IPS-NIHi11 (cell line): Measurements from ENCODE around the gene ICAM5.
"Not testable (repeated sequence)": the region's sequence is repeated elsewhere in the genome, so short reads cannot be mapped to it uniquely, and the experiment has no call there.

Source experiments
- DNase-seq: peaks from one replicate; pipeline ENCODE4 v3.0.0; 2012; ENCODE audit warnings: mixed read lengths, low spot score

ICAM5 gene

GRCh38 chr19:10320602-10321416 is 31.1 kb downstream of the ICAM5 start:
- no peak for DNase-seq

GRCh38 chr19:10321417-10321797 is 31.7 kb downstream of the ICAM5 start:
- no peak for DNase-seq

DNA sequence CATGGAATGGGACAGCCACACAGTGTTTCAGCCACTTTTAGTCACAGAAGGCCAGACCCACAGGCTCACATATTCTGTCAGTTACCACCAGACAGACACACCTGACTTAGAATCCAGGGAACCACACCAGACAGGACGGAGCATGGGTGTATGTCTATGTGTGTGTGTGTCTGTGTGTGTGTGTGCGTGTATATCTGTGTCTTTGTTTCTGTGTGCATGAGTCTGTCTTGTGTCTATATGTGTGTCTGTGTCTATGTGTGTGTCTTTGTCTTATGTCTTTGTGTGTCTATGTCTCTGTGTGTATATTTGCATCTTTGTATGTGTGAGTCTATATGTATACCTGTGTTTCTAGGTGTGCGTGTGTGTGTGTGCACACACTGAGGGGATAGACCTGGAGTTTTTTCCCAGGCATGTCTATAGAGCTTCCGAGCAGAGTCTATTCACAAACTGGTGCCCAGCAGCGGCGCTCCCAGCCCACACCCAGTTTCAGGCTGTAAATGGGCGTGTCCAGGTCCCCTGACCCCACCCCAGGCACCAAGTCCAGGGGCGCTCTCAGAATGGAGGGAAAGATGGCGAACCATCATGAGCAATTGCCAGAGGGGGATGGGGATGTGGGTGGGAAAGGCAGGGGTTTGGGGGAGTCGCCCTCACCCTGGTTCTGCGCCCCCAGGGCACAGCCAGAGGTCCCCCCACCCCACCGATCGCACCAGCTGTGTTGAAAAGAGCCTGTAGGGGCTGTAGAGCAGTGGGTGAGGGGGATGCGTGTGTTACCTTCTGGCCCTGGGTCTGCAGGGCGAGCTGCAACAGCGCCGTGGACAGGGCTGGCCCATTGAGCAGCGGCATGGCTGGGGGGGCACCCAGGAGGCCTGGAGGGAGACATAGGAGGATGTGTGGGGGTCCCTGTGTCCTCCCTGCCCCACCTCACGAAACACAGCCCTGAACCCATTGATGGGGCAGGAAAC is 32.4 kb downstream of the ICAM5 start:
- DNase-seq: no peak

GRCh38 chr19:10325732-10326131 is 36.0 kb downstream of the ICAM5 start:
- no peak for DNase-seq

DNA sequence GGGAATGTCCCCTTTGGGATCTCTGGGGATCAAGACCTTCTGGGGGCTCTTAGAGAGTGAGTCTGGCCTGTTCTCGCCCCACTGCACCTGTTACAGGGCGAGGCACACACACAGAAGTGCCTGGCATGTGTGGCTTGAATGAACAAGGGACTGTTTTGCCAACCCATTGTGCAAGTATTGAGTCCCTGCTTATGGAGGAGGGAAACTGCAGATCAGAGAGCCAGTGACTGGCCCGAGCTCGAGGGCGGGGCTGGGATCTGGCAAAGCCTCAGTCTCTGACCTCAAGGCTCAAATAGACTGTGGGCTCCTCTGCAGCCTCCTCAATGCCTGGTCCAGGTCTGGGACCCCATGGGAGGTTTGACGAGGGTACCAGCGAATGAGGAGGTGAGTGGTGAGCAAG is 38.0 kb downstream of the ICAM5 start:
- no peak for DNase-seq

GRCh38 chr19:10328558-10329429 is 39.0 kb downstream of the ICAM5 start:
- no peak for DNase-seq

DNA sequence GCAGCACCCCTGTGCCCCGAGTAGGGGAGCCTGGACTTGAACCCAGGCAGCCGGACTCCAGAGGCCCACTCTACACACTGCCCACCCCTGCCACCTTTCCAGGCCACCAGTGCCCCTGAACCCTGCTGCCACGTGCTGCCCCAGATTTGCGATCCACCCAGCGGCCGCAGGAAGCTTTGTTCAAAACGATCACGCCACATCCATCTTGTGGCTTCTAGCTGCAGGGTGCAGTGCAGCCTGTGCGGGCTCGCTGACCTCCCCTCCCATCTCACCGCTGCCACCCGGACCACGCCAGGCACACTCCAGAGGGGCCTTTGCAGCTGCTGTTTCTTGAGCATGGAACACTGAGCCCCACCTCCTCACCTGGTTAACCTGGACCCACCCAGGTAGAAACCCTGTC is 39.8 kb downstream of the ICAM5 start:
- DNase-seq: no peak

DNA sequence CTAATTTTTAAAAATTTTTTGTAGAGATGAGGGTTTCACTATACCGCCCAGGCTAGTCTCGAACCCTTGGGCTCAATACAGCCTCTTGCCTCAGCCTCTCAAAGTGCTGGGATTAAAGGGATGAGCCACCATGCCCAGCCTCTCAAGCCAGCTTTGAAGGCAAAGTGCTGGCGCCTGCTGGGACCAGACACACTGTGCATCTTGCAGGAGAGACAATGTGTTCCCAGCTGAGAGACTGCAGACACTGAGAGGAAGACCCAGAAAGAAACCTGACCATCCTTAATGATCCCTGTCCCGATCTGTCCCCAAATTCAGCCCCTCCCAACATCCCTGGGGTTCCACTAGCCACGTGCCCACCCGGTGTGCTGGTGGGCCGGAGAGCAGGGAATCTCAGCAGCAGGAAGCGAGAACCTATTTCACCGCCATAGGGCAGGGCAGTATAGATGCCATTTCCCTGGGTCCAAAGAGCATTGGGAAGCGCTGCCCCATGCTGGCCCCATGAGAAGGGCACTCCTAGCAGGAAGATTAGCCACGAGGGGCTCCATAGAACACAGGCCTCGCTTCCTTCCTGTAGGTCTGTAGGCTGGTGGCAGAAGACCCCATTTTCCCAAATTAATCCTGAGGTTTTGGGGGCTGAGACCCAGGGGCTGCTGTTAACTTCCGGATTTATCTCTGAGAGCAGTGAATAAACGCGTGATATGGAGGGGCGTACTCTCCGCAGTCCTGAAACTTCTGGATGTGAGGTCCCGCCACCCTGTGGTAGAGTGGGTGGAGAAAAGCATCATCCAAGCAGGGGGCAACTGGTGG is 42.6 kb downstream of the ICAM5 start:
- DNase-seq: no peak

- peak; percentile 99 for DNase-seq
These were observed 43.4 kb downstream of the ICAM5 start, which contains the start of gene RAVER1 for GRCh38 chr19:10332965-10333757. Gene RAVER1 (minus strand): TSS chr19:10333529. CDS start chr19:10333507, 22 bp downstream.

DNA sequence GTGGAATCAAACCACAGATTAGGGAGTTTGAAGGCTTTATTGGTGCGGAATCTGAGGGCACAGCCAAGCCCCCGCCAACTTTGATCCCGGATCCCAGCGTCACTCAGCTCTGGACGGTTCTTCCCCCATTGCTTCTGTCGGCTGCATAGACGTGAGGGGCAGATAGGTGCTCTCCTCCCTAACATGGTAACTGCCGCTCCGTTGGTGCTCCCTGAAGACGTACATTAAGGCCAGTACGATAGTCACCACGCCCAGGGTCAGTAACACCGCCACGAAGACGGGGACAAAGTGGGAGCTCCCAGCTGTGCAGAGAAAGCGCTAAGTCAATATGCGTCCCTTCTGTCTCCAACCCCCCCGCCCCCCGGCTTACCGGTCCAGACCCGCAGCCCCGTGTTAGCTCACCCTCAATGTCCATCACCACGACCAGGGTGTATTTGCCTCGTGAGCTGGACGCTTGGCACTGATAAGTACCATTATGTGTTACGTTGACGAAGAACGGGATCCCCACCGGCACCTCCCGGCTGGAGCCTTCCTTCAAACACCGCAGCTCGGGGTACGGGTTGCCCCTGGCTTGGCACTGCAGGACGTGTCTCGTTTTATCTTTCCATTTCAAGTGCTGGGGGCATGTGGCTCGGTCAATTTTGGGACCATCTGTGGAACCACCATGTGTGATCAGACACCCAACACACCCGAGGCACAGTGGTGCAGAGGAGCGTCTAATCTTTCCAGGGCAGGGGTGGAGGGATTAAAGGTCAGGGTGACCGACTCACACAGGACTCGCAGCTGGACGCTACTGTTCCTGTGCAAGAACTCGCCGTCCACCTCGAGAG is 44.2 kb downstream of the ICAM5 start:
- DNase-seq: no peak

GRCh38 chr19:10334588-10335351 is 45.0 kb downstream of the ICAM5 start:
- DNase-seq: peak; percentile 88

DNA sequence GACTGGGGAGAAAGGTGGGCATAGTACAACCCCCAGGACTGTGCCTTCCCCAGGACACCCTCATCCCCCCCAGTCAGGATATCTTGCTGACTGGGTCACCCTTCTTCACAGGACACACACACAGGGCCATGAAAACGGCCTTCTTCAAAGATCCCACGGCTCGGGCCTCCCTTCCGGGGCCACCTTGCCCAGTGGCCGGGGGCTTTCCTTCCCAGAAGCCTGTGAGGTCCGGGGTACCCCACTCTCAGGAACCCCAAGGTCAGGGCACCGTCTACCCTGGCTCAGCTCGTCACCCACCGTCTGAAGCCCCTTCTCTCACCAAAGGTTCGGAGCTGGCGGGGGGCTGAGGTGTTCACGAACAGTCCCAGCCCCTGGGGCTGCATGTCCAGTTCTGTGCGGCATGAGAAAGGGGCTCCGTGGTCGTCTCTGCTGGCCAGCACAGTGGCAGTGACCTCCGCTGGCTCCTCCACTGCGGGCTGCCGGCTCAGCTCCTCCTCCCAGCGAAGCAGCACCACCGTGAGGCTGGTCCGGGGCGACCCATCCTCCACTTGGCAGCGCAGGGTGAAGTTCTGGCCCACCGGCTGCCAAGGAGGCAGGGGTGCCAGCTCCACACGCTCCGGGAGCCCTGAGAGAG is 45.7 kb downstream of the ICAM5 start:
- DNase-seq: peak; percentile 33

DNA sequence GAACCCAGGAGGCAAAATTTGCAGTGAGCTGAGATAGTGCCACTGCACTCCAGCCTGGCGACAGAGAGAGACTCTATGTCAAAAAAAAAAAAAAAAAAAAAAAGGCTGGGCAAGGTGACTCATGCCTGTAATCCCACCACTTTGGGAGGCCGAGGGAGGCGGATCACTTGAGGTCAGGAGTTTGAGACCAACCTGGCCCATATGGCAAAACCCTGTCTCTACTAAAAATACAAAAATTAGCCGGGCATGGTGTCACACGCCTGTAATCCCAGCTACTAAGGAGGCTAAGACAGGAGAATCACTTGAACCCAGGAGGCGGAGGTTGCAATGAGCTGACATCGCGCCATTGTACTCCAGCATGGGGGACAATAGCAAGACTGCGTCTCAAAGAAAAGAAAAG is 47.0 kb downstream of the ICAM5 start:
- not testable (repeated sequence) for DNase-seq

- DNase-seq: no peak
These were observed 49.2 kb downstream of the ICAM5 start for GRCh38 chr19:10338940-10339339.

GRCh38 chr19:10339380-10339960 is 49.7 kb downstream of the ICAM5 start, which contains the start of gene ICAM3:
Gene ICAM3 (minus strand): TSS chr19:10339624. CDS start chr19:10339614, 10 bp downstream.
- DNase-seq: no peak

DNA sequence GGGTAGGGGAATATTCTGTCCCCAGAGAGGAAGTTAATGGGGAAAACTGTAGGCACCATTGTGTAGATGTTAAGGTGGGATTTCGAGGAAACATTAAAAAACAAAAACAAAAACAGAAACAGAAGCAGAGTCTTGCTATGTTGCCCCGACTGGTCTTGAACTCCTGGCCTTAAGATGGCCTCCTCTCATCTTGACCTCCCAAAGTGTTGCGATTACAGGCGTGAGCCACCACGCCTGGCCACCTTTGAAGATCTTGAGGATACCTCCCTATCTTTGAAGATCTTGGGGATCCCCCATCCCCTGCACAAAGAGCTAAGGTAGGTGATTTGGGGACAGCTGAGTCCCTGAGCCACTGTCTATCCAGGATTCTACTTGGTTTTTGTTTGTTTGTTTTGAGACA is 50.2 kb downstream of the ICAM5 start:
- DNase-seq: no peak

- DNase-seq: no peak
These were observed 53.7 kb downstream of the ICAM5 start for GRCh38 chr19:10343495-10343894.

DNA sequence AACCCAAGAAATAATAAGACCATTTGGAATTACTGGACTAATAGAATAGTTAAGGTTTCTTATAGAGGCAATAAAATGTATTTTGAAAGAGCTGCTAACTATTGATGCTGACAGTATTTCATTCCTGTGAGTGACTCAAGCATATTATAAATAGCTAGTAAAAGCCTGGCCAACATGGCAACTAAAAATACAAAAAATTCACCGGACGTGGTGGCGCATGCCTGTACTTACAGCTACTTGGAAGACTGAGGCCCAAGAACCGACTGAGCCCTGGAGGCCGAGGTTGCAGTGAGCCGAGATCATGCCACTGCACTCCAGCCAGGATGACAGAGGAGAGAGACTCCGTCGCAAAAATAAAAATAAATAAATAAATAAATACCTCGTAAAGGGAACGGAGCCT is 55.0 kb downstream of the ICAM5 start:
- DNase-seq: no peak
